Right atrium auricular region (tissue), 2 donors: ENCODE data around the gene SMYD3. TPM values are rescaled to one million over a fixed set of nuclear protein-coding genes. Genes with fewer than 3 reads are reported as not detected.

Experiments used
- DNase-seq: peaks from one replicate; pipeline ENCODE4 v3.0.0-alpha.2; 2019; ENCODE audit warnings: low spot score
- H3K27ac ChIP-seq, 2 donors: fragments of 200-600 bp; sonication (generic); 1 replicate in 1 of 2; 2 replicates in 1 of 2; pipeline ENCODE4 v1.5.1; 2016 to 2019
- H3K27me3 ChIP-seq, 2 donors: fragments of 200-600 bp; sonication (generic); one replicate each; pipeline versions ENCODE4 v1.5.1 to v1.6.0; 2017 to 2019
- H3K36me3 ChIP-seq: fragments of 200-600 bp; sonication (generic); one replicate; pipeline ENCODE4 v1.5.1; 2016
- H3K4me1 ChIP-seq, 2 donors: fragments of 200-600 bp; sonication (generic); one replicate each; pipeline versions ENCODE4 v1.5.1 to v1.6.0; 2017 to 2019
- H3K4me3 ChIP-seq, 2 donors: fragments of 200-600 bp; sonication (generic); 1 replicate in 1 of 2; 2 replicates in 1 of 2; pipeline ENCODE4 v1.5.1; 2017 to 2019; ENCODE audit warnings: mild to moderate bottlenecking in 1 of 2, moderate library complexity in 1 of 2
- H3K9me3 ChIP-seq, 2 donors: fragments of 200-600 bp; sonication (generic); one replicate each; pipeline ENCODE4 v1.5.1; 2019
- total RNA-seq, 2 donors: library from RNA; depleted of rRNA; stranded (reverse); fragments of >200 nt; gene quantifications; one replicate each; pipeline ENCODE4 v1.1.0, GENCODE V29; 2016
- TF ChIP-seq, protein P1 (sequence below), 2 donors: fragments of 200-600 bp; sonication (generic); IDR thresholded peaks; one replicate each; pipeline ENCODE4 v1.5.1; 2019; ENCODE audit warnings: antibody characterized with exemption in 2 of 2

Gene SMYD3
- total RNA-seq, 2 donors from 2014 or later: 7.9 to 8.5 TPM

DNA sequence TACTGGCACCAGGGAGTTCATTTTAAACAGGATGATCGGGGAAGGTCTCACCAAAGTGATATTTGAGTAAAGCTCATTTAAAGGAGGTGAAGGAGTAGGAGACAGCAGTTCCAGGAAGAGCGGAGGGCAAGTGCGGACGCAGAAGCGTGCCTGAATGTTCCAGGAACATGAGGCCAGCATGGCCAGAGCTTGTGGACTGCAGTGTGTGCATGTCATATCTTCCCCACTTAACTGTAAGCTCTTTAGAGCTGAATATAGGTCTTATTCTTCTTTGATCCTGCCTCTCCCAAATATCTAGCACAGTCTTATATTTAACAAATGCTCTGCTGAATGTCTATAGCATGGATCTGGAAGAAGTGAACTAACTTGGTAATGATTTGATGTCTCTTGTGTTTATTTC lies 639.3 kb downstream of the SMYD3 start:
- H3K4me3 ChIP-seq: no peak overlapping the region
- no peak overlapping the region for H3K27ac ChIP-seq
- no peak for DNase-seq
- no peaks in the 10 kb centered on the region for H3K36me3 ChIP-seq
- no peaks in the 10 kb centered on the region for H3K4me1 ChIP-seq
- H3K9me3 ChIP-seq: no peaks in the 10 kb centered on the region
- no peaks in the 10 kb centered on the region for H3K27me3 ChIP-seq
- TF ChIP-seq, protein P1, sequence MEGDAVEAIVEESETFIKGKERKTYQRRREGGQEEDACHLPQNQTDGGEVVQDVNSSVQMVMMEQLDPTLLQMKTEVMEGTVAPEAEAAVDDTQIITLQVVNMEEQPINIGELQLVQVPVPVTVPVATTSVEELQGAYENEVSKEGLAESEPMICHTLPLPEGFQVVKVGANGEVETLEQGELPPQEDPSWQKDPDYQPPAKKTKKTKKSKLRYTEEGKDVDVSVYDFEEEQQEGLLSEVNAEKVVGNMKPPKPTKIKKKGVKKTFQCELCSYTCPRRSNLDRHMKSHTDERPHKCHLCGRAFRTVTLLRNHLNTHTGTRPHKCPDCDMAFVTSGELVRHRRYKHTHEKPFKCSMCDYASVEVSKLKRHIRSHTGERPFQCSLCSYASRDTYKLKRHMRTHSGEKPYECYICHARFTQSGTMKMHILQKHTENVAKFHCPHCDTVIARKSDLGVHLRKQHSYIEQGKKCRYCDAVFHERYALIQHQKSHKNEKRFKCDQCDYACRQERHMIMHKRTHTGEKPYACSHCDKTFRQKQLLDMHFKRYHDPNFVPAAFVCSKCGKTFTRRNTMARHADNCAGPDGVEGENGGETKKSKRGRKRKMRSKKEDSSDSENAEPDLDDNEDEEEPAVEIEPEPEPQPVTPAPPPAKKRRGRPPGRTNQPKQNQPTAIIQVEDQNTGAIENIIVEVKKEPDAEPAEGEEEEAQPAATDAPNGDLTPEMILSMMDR (IDR thresholded peaks at IDR 0.05): no peak

DNA sequence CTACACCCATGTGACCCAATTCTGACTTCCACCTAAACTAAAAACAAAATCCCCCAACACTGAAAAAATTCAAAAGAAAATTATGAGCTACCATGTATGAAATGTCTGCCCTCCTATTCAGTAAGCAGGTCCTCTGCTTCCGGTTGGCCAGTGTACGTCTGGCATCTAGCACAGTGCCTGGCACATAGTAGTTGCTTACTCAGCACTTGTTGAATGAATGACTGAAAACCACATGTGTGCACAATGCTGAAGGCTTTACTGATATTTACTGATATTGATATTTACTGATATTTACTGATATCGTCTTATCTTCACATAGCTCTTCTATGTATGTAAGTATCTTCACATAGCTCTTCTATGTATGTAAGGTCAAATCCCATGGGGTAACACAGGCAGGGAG lies 642.2 kb downstream of the SMYD3 start:
- H3K4me3 ChIP-seq: no peak overlapping the region
- TF ChIP-seq, protein P1 (IDR thresholded peaks at IDR 0.05): no peak
- no peaks in the 10 kb centered on the region for H3K27me3 ChIP-seq
- H3K27ac ChIP-seq: no peak overlapping the region
- H3K36me3 ChIP-seq: no peaks in the 10 kb centered on the region
- DNase-seq: no peak
- no peaks in the 10 kb centered on the region for H3K9me3 ChIP-seq
- H3K4me1 ChIP-seq: peaks cover 0 to 7% of the 10 kb centered on the region in 2 donors

DNA sequence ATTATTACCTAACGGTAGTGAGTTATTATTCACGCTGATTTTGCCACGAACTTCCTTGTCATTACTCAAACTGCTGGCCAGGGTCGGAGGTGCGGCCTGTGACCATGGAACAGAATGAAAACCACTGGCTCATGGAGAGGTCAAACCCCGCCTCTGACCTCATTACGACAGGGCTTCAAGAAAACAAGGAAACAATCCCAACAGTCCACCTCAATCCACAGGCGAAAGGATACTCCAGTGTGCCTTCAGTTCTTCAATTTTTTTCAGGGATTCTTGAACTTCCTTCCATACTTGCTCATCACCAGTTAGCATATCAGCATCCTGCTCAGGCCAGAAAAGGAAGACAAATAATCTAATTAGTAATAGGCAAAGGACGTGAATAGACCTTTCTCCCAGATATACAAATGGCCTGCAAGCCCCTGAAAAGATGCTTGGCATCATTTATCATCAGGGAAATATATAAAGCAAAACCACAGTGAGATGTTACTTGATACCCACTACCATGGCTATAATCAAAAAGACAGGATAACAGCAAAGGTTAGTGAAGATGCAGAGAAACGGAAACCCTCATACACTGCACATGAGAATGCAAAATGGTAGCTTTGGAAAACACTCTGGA lies 643.4 kb downstream of the SMYD3 start:
- H3K4me3 ChIP-seq: no peak overlapping the region
- no peaks in the 10 kb centered on the region for H3K9me3 ChIP-seq
- no peak for DNase-seq
- no peaks in the 10 kb centered on the region for H3K36me3 ChIP-seq
- no peak overlapping the region for H3K27ac ChIP-seq
- H3K4me1 ChIP-seq: peaks cover 0 to 7% of the 10 kb centered on the region in 2 donors
- TF ChIP-seq, protein P1 (IDR thresholded peaks at IDR 0.05): no peak
- H3K27me3 ChIP-seq: no peaks in the 10 kb centered on the region

DNA sequence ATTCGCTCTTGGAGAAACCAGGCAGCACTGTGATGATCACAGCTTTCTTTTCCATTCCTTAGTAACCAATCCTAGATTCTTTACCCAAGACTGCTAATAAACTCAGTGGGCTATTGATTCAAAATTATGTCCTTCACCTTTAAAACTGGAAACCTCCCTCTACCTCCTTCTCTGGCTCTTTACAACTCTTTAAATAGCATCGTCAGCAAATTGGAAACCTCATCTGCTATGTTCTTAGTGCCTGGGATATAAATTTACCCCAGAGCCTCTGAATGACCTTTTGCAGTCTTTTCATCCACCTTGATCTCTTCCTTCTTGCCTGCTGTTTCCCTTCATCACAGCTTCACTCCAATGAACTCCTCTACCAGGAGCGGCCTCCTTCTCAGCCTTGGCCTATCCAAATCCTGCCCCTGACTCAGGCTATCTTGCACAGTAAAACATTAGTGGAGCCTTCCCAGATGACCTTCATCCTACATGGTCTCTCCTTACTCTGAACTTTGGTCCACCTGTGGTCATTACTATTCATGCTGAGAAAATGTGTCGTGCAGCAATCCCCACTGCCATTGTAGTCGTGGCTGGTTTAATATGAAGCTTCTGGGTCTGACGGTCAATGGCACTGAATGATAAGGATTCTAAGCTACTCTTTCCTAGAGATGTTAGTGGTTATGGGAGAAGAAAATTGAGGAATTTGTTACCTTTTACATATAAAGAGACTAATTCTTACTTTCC lies 644.1 kb downstream of the SMYD3 start:
- DNase-seq: no peak
- H3K4me3 ChIP-seq: no peak overlapping the region
- TF ChIP-seq, protein P1 (IDR thresholded peaks at IDR 0.05): no peak
- H3K9me3 ChIP-seq: no peaks in the 10 kb centered on the region
- H3K27me3 ChIP-seq: no peaks in the 10 kb centered on the region
- peaks cover 0 to 7% of the 10 kb centered on the region in 2 donors for H3K4me1 ChIP-seq
- no peak overlapping the region for H3K27ac ChIP-seq
- H3K36me3 ChIP-seq: no peaks in the 10 kb centered on the region

DNA sequence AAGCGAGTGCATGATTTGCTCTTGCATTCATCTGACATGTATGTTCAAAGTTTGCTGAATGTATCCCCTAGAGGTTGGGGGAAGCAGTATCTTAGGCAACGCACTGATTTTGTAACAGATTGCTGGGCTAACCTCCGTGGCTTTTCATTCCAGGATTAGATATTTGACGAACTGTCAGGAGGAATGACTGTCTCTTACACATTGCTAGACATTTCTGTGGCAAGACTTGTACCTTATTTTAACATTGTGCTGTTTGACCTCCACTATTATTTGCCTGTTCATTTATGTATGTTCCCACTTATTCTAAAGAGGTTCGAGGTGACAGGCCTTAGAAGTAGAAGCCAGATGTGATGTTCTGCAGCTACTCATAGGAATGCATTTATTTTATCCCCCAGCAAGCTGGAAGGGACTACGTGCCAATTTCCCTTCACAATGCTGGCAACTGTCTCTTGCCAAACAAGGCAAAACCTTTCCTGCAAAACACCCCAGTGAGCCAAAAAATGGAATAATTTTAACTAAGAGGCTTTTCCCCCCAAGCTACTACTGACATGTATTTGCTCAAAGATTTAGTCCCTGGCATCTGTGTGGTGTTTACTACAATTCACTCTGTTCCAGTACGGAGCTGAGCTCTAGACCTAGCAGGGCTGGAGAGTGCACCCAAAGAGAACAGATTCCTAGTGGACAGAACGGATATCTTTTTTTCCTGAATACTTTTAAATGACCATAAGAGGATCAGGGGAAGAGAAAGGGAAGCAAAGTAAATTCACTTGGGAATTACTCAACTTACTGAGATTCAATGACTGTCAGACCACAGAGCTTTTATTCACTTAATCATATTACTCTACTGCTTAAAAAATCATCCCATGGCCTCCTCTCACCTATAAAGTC lies 646.2 kb downstream of the SMYD3 start:
- H3K9me3 ChIP-seq: no peaks in the 10 kb centered on the region
- no peak for DNase-seq
- peaks cover 0 to 7% of the 10 kb centered on the region in 2 donors for H3K4me1 ChIP-seq
- no peaks in the 10 kb centered on the region for H3K27me3 ChIP-seq
- TF ChIP-seq, protein P1 (IDR thresholded peaks at IDR 0.05): no peak
- H3K4me3 ChIP-seq: no peak overlapping the region
- no peaks in the 10 kb centered on the region for H3K36me3 ChIP-seq
- H3K27ac ChIP-seq: no peak overlapping the region
